OCI-LY7 (cell line): ENCODE measurements around the gene FGB. TPM values are rescaled to one million over a fixed set of nuclear protein-coding genes. Genes with fewer than 3 reads are reported as not detected.
"Not testable (repeated sequence)": the region's sequence is repeated elsewhere in the genome, so short reads cannot be mapped to it uniquely, and the experiment has no call there.

Source experiments
- BruUV-seq: library from RNA; stranded (reverse); fragments of 400-500 nt; replicated peaks from 2 replicates; lab custom pipeline; 2021; lab: Mats Ljungman, UMichigan
- CTCF ChIA-PET: fragments of 300-600 bp; sonication (Branson Sonifier 250); formaldehyde crosslinking; loops from one replicate; lab custom pipeline; 2022; ENCODE audit warnings: antibody characterized with exemption; ENCODE audit not compliant: unreplicated experiment; lab: Charles Lee
- POLR2A ChIA-PET: fragments of 300-600 bp; sonication (Branson Sonifier 250); formaldehyde crosslinking; loops from one replicate; lab custom pipeline; 2022; ENCODE audit warnings: antibody characterized with exemption; lab: Charles Lee
- DNase-seq: peaks from one replicate; pipeline ENCODE4 v3.0.0-alpha.2; 2015; ENCODE audit warnings: low spot score
- H2AFZ ChIP-seq: fragments of 200-600 bp; sonication (generic), shearing (Covaris generic); 2 replicates; pipeline ENCODE4 v1.6.1; 2014; ENCODE audit warnings: mild to moderate bottlenecking, antibody characterized with exemption, low read length, moderate library complexity
- H3K27ac ChIP-seq: fragments of 200-600 bp; sonication (generic); 2 replicates; pipeline ENCODE4 v1.5.1; 2014; ENCODE audit warnings: mixed run types, low read depth, mild to moderate bottlenecking, moderate library complexity, low read length, inconsistent platforms; ENCODE audit not compliant: poor library complexity, severe bottlenecking
- H3K36me3 ChIP-seq: fragments of 200-600 bp; sonication (generic); 2 replicates; pipeline ENCODE4 v1.6.1; 2014; ENCODE audit warnings: mild to moderate bottlenecking, antibody characterized with exemption, low read length, moderate library complexity, mixed read lengths; ENCODE audit not compliant: insufficient read depth
- H3K4me1 ChIP-seq: fragments of 200-600 bp; sonication (generic); 2 replicates; pipeline ENCODE4 v1.5.1; 2014; ENCODE audit warnings: mild to moderate bottlenecking, low read length; ENCODE audit not compliant: insufficient read depth, poor library complexity, severe bottlenecking
- H3K4me2 ChIP-seq: fragments of 200-600 bp; sonication (generic); 2 replicates; pipeline ENCODE4 v1.6.1; 2014; ENCODE audit warnings: mild to moderate bottlenecking, low read length
- H3K4me3 ChIP-seq: fragments of 200-600 bp; sonication (generic); 2 replicates; pipeline ENCODE4 v1.5.1; 2014; ENCODE audit warnings: mild to moderate bottlenecking, low read depth, low read length; ENCODE audit not compliant: poor library complexity, severe bottlenecking
- H3K79me2 ChIP-seq: fragments of 200-600 bp; sonication (generic); 2 replicates; pipeline ENCODE4 v1.6.1; 2016; ENCODE audit warnings: low read depth, mild to moderate bottlenecking, low read length, moderate library complexity, mixed read lengths; ENCODE audit not compliant: insufficient read depth
- H3K9me2 ChIP-seq: fragments of 200-600 bp; sonication (generic); 2 replicates; pipeline ENCODE4 v1.6.1; 2016; ENCODE audit warnings: mild to moderate bottlenecking, low read length, mixed read lengths; ENCODE audit not compliant: insufficient read depth
- H3K9me3 ChIP-seq: fragments of 200-600 bp; sonication (generic); 2 replicates; pipeline ENCODE4 v1.6.1; 2014; ENCODE audit warnings: mild to moderate bottlenecking, mixed run types, low read length, mixed read lengths
- H4K20me1 ChIP-seq: fragments of 200-600 bp; sonication (generic); 2 replicates; pipeline ENCODE4 v1.6.1; 2014; ENCODE audit warnings: mild to moderate bottlenecking, antibody characterized with exemption, low read length, moderate library complexity, mixed read lengths; ENCODE audit not compliant: insufficient read depth
- CTCF ChIP-seq: fragments of 200-600 bp; sonication (generic); conservative IDR thresholded peaks from 2 replicates; pipeline ENCODE4 v1.5.1; 2014; ENCODE audit warnings: mild to moderate bottlenecking, antibody characterized with exemption, low read length, moderate library complexity, mixed read lengths
- EZH2phosphoT487 ChIP-seq: fragments of 200-600 bp; sonication (generic); IDR thresholded peaks from 2 replicates; pipeline ENCODE4 v1.6.1; 2018; ENCODE audit warnings: low read depth, borderline replicate concordance, mild to moderate bottlenecking, mixed run types, antibody characterized with exemption, low read length, moderate library complexity, mixed read lengths
- intact Hi-C: fragments of 100-400 bp; cut with micrococcal nuclease; formaldehyde crosslinking; loops from one replicate; pipeline ENCODE4 v1.10.0; 2022; ENCODE audit not compliant: unreplicated experiment
- total RNA-seq, 2 experiments: library from RNA; depleted of rRNA in 1 of 2; stranded (reverse); fragments of >200 nt in 1 of 2; shearing (Covaris generic) in 1 of 2; gene quantifications; 2 replicates each; pipeline ENCODE4 v1.2.3, GENCODE V29; 2014 to 2022

The FGB gene
- total RNA-seq, 2 experiments from 2014 or later: not detected

GRCh38 chr4:154591890-154592289 lies 29.1 kb downstream of the FGB start:
- H4K20me1 ChIP-seq: no peaks in the 10 kb centered on the region
- no peak overlapping the region for H2AFZ ChIP-seq
- no peaks in the 10 kb centered on the region for H3K4me1 ChIP-seq
- no peaks in the 10 kb centered on the region for H3K36me3 ChIP-seq
- no peaks in the 10 kb centered on the region for H3K79me2 ChIP-seq
- no peaks in the 10 kb centered on the region for H3K9me2 ChIP-seq
- TF ChIP-seq EZH2phosphoT487 (no peak), CTCF (no peak)
- BruUV-seq: no TSS peak
- intact Hi-C loops: no loop called here
- no peak for DNase-seq
- H3K4me3 ChIP-seq: no peak overlapping the region
- ChIA-PET POLR2A (interaction anchor here (0.7 kb wide), 1 partner anchor 23 kb away, joined by 4 read pairs; no protein-coding TSS in a partner anchor), CTCF (no interaction called here)
- H3K9me3 ChIP-seq: no peaks in the 10 kb centered on the region
- no peak overlapping the region for H3K4me2 ChIP-seq
- no peak overlapping the region for H3K27ac ChIP-seq

GRCh38 chr4:154593868-154594267 lies 31.1 kb downstream of the FGB start:
- Histone ChIP-seq H3K79me2 (no peaks in the 10 kb centered on the region), H3K4me2 (no peak overlapping the region), H3K4me1 (no peaks in the 10 kb centered on the region), H4K20me1 (no peaks in the 10 kb centered on the region), H3K4me3 (no peak overlapping the region), H3K9me2 (no peaks in the 10 kb centered on the region), H3K36me3 (no peaks in the 10 kb centered on the region), H2AFZ (no peak overlapping the region), H3K9me3 (no peaks in the 10 kb centered on the region), H3K27ac (no peak overlapping the region)
- no peak for TF ChIP-seq CTCF
- ChIA-PET POLR2A (interaction anchor here (0.7 to 1.4 kb wide), 4 partner anchors 8 to 274 kb away, joined by 3 to 4 read pairs (median 3); no protein-coding TSS in a partner anchor), CTCF (no interaction called here)
- BruUV-seq: no TSS peak
- intact Hi-C loops: no loop called here
- no peak for DNase-seq

- POLR2A ChIA-PET: interaction anchor here (0.7 to 1.4 kb wide), 6 partner anchors 9 to 38 kb away, joined by 3 to 4 read pairs (median 3); no protein-coding TSS in a partner anchor
- DNase-seq, BruUV-seq, H3K27ac ChIP-seq, H3K36me3 ChIP-seq, CTCF ChIA-PET, H2AFZ ChIP-seq, H3K9me3 ChIP-seq, H3K9me2 ChIP-seq, H3K4me1 ChIP-seq, H3K4me3 ChIP-seq, intact Hi-C loops, H3K79me2 ChIP-seq, H3K4me2 ChIP-seq, H4K20me1 ChIP-seq: not testable (repeated sequence)
These were observed 31.5 kb downstream of the FGB start for GRCh38 chr4:154594343-154594742.
